Inferior parietal cortex (tissue), 1 donor: ENCODE results near the gene DNAI1.
A peak's percentile ranks its signal among the peaks of the same experiment; 100 is the strongest.

Source experiments
- DNase-seq: peaks from one replicate; pipeline ENCODE4 v3.0.0-alpha.2; 2016; ENCODE audit errors: extremely low spot score

The DNAI1 gene

DNA sequence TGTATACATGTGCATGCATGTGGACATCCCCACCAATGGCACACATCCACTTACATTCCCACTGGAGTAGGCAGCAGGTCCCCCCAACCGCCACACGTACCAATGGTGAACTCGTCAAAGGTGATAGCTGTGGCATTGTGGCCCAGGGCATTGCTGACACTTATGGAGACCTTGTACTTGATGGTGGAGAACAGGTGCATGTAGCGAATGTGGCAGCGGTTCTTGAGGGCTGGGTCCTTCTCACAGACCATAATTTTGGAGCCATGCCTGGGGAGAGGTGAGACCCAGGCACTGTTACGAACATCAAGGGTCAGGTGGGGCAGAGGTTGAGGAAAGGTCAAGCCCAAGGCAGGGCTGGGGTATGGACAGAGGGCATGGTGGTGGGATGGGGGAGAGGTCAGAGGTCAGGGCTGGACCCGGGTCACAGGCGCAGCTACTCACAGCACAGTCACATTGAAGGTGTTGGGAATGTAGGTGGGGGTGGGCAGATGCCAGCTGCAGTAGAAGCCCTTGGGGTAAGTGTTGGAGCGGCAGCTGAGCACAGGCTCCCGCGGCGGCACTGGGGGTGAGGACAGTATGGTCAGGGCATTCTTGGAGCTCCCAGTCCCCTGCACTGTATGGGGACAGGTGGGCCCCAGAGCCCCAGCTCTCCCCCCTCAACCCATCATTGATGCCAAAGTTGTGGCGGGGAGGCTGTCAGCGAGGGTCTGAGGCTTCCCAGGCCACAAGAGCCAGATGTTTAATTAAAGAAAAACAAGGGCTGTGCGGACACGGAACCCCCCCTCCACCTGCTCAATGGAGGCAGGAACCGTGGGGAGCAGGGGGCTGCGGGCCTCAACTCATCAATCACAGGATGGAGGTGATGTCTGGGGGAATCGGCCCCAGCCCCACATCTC, 99.1 kb downstream of the DNAI1 start:
- no peak for DNase-seq

- DNase-seq = no peak
Measured at GRCh38 chr9:34558364-34558763, 99.8 kb downstream of the DNAI1 start.

- DNase-seq = no peak
Measured at GRCh38 chr9:34558919-34559623, 100.5 kb downstream of the DNAI1 start.

DNA sequence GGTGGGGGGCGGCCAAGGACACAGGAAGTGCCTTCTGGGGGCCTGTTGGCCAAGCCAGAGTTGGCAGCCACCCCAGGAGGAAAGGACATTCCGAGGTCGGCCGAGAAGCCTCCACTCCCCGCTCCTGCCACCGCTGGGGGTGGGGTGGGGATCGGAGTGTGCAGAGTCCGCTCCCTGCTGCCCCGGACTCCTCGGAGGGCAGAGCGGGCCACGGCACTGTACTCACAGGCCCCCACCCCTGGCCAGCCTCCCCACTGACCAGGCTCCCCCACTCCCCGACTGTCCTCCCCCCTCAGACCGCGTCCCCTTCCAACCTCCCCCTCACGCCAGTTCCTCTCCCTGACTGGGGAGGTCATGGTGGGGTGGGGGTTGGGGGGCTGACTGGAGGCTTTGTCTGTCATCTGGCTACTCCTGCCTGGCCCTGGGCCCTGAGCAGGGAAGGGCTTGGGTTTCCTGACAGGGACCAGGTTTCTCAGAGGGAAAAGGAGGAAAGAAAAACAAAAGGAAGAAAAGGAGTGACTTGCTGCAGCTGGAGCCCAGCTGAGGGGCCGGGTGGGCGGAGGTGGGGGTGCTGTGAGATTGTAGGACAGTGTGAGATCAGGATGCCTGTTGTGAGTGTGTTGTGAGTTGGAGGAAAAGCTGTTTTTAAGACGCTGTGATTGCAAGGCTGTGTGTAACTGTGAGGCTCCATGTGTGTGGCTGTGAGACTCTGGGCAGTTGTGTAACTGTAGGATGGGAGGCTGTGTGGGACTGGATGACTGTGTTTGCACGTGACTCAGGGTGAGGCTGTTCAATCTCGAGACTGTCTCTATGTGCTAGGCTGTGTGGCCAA, 101.2 kb downstream of the DNAI1 start:
- DNase-seq = peak; percentile 43

GRCh38 chr9:34560599-34561214, 102.1 kb downstream of the DNAI1 start:
- no peak for DNase-seq

GRCh38 chr9:34562135-34562745, 103.6 kb downstream of the DNAI1 start:
- DNase-seq = no peak

GRCh38 chr9:34563262-34563661, 104.7 kb downstream of the DNAI1 start:
- DNase-seq = no peak

DNA sequence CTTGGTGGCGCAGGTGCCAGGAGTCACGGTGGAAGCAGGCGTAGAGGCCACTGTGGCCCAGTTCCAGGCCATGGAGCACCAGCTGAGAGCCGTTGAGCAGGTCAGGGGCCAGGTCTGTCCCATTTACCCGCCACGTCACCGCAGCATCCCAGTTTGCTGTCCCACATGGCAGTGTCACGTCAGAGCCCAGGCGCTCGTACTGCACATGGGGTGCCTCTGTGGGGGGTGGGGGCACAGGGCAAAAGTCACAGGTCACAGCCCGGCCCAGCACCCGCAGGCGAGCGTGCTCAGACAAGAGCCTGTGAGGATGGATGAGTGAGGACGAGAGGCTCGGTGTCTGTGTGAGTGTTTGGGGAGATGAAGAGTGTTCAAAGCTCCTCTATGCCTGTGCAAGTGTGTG, 106.0 kb downstream of the DNAI1 start:
- DNase-seq = no peak

- DNase-seq = no peak
Measured at GRCh38 chr9:34565856-34566255, 107.3 kb downstream of the DNAI1 start.

DNA sequence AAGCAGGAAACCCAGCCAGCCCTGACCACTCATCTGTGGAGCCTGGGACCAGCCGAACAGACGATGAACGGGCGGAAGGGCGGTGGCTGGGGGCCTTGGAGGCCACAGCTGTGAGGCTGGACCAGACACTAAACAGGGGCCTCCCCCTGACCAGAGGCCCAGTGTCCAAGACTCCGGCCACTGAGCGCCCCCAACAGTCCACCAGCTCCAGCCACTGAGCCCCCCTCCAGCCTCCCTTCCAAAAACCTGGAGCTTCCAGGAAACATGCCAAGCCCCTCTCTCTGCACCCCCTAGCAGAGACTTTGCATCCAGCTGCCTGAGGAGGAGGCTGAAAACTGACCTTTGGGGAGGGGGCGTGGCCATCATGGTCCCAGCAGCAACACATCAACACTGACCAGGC, 107.7 kb downstream of the DNAI1 start:
- DNase-seq = no peak

DNA sequence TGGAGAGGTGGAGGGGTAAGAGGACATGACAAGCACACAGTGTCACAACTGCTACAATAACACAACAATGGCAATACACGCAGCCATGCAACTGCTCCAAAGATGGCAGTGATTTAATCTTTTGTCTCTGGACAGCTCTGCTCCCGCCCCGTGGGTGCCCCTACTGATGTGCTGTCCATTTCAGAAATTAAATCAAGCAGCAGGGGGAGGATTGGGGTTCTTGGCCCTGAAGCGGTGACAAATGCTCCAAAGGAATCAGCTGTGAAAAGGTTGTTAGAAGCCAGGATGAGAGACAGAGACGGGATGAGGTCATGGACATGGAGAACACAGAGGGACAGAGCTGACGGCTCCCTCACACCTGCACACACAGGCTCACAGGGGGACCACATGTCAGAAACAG, 108.4 kb downstream of the DNAI1 start:
- no peak for DNase-seq

- DNase-seq = no peak
Measured at GRCh38 chr9:34568133-34568532, 109.5 kb downstream of the DNAI1 start.

DNA sequence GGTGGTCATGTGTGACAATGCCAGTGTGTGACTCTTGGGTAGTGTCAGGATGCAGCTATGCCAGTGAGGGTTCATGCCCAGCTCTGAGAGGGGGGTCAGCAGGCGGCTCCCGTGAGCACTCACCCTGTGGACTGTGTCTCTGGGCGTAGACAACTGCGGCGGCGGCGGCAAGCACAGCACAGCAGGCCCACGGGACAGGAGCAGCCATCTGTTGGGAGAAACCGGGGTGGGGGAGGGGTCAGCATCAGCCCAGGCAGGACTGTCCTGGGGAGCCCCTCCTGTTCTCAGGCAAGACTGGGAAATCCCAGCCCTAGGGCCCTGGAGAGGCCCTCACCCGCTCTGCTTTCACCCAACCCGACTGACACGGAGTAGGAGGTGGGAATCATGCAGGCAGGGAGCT, 110.2 kb downstream of the DNAI1 start:
- DNase-seq = no peak

DNA sequence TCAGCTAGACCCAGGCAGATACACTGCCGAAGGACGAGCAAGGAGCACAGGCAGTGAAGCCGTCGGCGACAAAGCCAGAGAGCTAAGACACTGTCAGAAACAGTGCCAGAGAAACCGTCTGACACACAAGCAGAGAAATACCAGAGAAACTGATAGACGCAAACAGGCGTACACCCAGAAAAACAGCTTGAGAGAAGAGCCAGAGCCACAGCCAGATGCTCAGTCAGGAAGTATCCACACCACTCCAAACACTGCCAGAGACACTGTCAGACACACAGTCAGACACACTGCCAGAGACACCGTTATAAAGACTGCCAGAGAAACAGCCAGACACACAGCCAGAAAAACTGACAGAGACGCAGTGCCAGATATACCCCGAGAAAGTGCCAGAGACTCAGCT, 111.8 kb downstream of the DNAI1 start:
- DNase-seq = no peak
